ENCODE measurements around the gene ACOX2. TPM values are rescaled to one million over a fixed set of nuclear protein-coding genes. Genes with fewer than 3 reads are reported as not detected.

The ACOX2 gene
- total RNA-seq, 1 experiment from 2014 or later = 12.8 TPM

DNA sequence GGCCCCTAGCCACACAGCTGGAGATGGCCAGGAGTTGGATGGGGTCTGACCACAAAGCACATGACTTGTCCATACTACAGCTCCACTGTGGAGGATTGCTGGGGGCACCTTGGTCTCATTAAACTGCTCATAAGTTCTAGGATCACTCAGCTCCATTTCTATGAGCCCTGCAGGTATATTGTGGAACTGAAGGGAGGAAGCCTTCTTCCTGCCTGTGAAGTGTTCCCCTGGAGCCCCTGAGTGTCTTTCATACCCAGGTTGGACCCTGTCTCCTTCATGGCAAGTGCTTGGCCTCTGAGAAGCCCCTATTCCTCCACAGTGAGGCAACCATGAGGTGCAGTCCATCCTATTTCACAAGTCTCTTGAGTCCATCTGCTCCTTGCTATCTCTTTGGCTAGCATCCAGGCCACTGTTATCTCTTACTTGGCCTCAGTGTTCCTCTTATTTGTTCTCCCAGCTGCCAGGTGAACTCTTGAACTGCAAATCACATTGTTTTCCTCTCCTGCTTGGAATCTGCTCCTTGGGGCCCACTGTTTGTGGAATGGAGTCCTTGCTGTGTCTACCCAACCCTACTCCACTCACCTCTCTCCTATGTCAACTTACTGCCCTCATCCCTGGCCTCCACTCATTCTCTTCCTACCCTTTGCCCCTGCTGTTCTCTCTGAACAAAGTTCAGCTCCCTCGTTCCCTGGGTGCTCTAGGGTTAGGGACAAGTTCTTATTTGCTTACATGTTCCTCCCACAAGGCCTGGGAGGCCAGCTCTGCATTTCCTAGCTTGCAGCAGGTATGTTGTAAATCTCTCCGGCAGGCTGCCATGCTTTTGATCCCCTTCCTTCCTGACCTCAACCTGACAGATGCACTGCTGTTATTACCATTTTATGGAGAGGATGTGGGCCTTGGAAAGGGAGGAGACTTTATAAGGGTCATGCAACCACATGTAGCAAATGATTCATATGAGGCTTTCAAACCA lies 1.2 kb downstream of the ACOX2 start:
- no peaks in the 10 kb centered on the region for H3K36me3 ChIP-seq (ENCODE audit: control insufficient read depth in 1 of 2, insufficient read depth in 2 of 2, low read length in 2 of 2)
- H3K27ac ChIP-seq (ENCODE audit: low read depth, low read length) = no peak overlapping the region
- H2AFZ ChIP-seq (ENCODE audit: low read depth, low read length, poor library complexity, severe bottlenecking) = no peak overlapping the region
- ATAC-seq = no peak
- CTCF ChIA-PET = interaction anchor here (1.2 kb wide), 1 partner anchor 230 kb away, joined by 3 read pairs; the partner anchor contains the start of genes HTD2 and RPP14
- no peak overlapping the region for H3K4me3 ChIP-seq (replicated peaks in 1 of 2; ENCODE audit: low read depth in 1 of 2, low read length in 2 of 2)
- BruUV-seq (replicated peaks) = no TSS peak
- H3K9me3 ChIP-seq (ENCODE audit: control insufficient read depth in 1 of 2, insufficient read depth in 1 of 2, low read depth in 1 of 2, low read length in 2 of 2) = no peaks in the 10 kb centered on the region
- H4K20me1 ChIP-seq (ENCODE audit: insufficient read depth) = no peaks in the 10 kb centered on the region
- intact Hi-C loops (cut with micrococcal nuclease) = no loop called here
- H3K9me2 ChIP-seq (ENCODE audit: insufficient read depth) = no peaks in the 10 kb centered on the region
- H3K4me1 ChIP-seq (ENCODE audit: control insufficient read depth in 1 of 2, insufficient read depth in 2 of 2, low read length in 2 of 2) = peaks cover 2 to 14% of the 10 kb centered on the region in 2 experiments; a peak in 2 of 4 replicates
- no peaks in the 10 kb centered on the region; the same call in 1 of the 2 replicates for H3K27me3 ChIP-seq (ENCODE audit: insufficient read depth, low read length)
- POLR2A ChIA-PET = no interaction called here
- RAD21 ChIA-PET (ENCODE audit: low non-redundant PET in 1 of 2, low total read pairs in 2 of 2, uncharacterized antibody in 2 of 2, unreplicated experiment in 2 of 2) = no interaction called here
- no peaks in the 10 kb centered on the region for H3K79me2 ChIP-seq (ENCODE audit: insufficient read depth, low read length)
- no peak for TF ChIP-seq SIN3A (IDR thresholded peaks at IDR 0.05; ENCODE audit: low read depth)
- TF ChIP-seq YY1 (IDR thresholded peaks at IDR 0.05; ENCODE audit: extremely low read depth, insufficient replicate concordance, low read depth, low read length) = no peak
- TF ChIP-seq CEBPB (IDR thresholded peaks at IDR 0.05; ENCODE audit: low read depth) = no peak
- TF ChIP-seq, protein P1, sequence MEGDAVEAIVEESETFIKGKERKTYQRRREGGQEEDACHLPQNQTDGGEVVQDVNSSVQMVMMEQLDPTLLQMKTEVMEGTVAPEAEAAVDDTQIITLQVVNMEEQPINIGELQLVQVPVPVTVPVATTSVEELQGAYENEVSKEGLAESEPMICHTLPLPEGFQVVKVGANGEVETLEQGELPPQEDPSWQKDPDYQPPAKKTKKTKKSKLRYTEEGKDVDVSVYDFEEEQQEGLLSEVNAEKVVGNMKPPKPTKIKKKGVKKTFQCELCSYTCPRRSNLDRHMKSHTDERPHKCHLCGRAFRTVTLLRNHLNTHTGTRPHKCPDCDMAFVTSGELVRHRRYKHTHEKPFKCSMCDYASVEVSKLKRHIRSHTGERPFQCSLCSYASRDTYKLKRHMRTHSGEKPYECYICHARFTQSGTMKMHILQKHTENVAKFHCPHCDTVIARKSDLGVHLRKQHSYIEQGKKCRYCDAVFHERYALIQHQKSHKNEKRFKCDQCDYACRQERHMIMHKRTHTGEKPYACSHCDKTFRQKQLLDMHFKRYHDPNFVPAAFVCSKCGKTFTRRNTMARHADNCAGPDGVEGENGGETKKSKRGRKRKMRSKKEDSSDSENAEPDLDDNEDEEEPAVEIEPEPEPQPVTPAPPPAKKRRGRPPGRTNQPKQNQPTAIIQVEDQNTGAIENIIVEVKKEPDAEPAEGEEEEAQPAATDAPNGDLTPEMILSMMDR (IDR thresholded peaks at IDR 0.05 in 2 of 3, conservative IDR thresholded peaks at IDR 0.05 in 1 of 3; ENCODE audit: borderline replicate concordance in 1 of 3, insufficient read depth in 1 of 3, low read depth in 2 of 3, low read length in 2 of 3) = no peak
- no peak for TF ChIP-seq ZFX (IDR thresholded peaks at IDR 0.05)
- no peak overlapping the region for H3K9ac ChIP-seq (ENCODE audit: low read length)
- DNase-seq (ENCODE audit: low read depth, low spot score) = no peak
- no peak overlapping the region for H3K4me2 ChIP-seq (ENCODE audit: low read length)
